Activated CD4-positive, alpha-beta T cell treated with anti-CD3 and anti-CD28 coated beads for 24 hours (primary cell): ENCODE measurements around the gene SSC4D.
"Not testable (repeated sequence)": the region's sequence is repeated elsewhere in the genome, so short reads cannot be mapped to it uniquely, and the experiment has no call there.

ENCODE experiments used
- DNase-seq, 2 donors: peaks; one replicate each; pipeline ENCODE4 v3.0.0-alpha.2; 2020; ENCODE audit warnings: low read depth in 2 of 2

SSC4D gene

GRCh38 chr7:76383089-76383944 lies 26.2 kb downstream of the SSC4D start:
- DNase-seq = no peak

DNA sequence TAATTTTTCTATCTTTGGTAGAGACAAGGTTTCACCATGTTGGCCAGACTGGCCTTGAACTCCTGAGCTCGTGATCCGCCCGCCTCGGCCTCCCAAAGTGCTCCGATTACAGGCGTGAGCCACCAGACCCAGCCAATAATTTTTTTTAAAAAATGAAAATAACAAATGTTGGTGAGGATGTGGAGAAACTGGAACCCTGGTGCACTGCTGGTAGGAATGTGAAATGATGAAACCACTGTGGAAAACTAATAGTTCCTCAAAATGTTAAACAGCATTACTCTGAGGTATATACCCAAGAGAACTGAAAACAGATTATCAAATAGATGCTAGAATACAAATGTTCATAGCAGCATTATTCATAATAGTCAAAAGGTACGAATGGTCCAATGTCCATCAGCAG lies 27.7 kb downstream of the SSC4D start:
- no peak for DNase-seq

DNA sequence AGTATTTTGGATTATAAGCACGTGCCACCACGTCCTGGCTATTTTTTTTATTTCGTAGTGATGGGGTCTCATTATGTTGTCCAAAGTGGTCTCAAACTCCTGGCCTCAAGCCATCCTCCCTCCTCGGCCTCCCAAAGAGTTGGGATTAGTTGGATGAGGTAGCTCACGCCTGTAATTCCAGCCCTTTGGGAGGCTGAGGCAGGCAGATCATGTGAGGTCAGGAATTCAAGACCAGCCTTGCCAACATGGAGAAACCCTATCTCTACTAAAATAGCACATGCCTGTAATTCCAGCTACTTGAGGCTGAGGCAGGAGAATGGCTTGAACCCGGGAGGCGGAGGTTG lies 28.9 kb downstream of the SSC4D start:
- DNase-seq = no peak

DNA sequence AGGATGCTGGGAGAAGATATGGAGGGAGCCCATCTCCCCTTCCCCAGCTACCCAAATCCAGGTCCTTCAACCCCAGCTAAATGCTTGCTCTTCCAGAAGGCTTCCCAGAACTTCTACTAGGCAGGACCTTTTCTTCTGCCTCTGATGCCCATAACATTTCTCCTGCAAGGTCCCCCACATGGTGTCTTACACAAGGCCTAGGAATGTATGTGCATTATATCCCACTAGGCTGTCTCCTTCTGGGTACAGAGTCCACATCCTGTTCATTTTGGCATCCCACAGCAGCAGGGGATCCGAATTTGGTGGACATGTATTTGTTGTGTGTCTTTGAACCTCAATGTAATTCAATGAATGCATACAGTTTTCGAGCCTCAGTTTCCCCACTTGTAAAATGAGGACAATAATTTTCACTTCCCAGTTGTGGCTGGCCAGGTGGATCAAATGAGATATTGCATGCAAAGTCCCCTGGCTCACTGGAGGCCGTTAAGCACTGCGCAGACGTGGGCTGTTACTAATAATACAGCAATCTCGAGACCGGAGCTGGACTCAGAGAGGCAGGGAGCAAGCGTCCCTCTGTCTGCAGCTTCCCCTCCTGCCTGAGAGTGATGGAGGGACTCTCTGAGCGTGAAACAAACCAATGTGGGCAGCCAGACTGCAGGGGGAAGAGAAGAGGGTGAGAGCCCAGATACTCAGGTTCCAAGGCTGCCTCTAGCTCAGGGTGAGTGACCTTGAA lies 32.1 kb downstream of the SSC4D start:
- no peak for DNase-seq

GRCh38 chr7:76375251-76375650 lies 34.2 kb downstream of the SSC4D start:
- no peak for DNase-seq

DNA sequence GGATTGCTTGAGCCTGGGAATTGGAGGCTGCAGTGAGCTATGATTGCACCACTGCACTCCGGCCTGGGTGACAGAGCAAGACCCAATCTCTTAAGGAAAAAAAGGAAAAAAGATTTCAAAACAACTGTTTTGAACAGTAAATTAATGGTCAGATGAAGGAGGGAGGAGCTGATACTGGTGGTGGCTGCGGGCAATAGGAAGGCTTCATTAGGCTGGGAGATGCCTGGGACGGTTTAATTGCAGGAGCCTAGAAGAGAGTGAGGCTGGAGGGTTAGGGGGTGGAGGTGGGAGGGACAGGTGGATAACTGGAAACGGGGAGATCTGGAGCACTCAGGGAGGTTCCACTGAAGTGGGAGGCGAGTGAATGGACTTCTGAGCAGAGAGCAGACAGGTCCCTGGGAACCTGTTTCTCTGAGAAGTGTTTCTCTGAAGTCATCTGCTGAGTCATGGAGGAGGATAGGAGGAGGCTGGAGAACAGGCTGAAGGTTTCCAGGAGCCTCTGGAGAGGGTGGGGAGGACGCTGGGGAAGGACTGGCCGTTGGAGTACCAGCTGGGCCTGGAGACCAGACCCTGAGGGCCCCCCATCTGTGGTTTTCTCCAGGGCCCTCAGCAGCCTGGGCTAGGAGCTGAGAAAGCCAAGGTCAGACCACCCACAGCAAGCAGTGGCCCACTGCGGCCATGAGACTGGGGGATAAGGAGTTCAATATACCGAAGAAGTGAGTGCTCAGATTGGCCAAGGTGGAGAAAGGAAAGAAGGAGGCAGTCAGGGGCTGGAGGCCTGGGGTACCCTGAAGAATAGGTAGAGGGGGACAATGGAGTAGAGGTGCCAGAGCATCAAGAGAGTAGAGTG lies 36.3 kb downstream of the SSC4D start:
- DNase-seq = no peak

DNA sequence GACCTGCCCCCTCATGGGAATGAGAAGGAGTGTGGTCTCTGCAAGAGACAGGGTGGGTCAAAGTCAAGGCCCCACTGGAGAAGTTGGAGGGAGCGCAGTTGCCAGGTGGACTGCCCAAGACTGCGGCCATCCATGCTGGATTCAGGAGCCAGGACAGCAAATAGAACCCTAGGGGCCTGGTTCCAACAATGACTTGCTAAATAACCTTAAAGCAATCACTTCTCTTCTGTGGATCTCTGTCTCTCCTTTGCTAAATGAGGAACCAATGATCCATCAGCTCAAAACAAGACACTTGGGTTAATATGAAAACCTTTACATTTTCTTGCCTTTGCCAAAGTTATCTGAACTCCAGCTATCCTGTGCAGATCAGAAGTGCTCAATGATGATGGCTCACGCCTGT lies 38.1 kb downstream of the SSC4D start:
- DNase-seq = no peak

DNA sequence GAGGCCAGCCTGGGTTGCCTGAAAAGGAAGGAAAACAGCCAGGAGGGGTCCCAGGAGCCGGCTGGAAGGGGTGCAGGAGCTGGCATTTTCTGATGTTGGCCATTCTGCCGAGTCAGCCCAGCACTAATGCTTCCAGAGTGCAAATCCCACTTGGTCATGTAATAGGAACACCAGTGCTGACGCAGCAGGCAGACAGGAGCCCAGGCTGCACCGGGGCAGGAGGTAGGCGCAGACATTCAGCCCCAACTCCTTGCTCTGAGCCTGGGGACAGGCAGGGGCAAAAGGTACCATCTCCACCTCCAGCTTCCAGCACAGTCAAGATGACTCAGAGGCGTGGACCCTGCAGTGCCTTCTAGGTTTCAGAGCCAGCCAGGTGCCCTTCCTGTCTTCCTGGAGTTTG lies 40.5 kb downstream of the SSC4D start:
- DNase-seq = no peak

DNA sequence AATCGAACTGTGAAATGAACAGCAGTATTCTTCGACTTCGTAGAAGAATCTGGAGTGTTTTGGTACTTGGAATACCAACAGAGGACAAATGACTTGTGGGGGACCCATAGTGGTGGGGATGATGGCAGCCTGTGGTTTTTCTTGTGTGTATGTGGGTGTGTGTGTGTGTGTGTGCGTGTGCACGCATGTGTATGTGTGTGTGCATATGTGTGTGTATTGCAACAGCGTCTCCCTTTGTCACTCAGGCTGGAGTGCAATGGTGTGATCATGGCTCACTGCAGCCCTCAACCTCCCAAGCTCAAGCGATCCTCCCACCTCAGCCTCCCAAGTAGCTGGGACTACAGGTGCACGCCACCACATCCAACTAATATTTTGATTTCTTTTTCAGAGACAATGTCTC lies 41.3 kb downstream of the SSC4D start:
- DNase-seq = no peak

- no peak for DNase-seq
Measured at GRCh38 chr7:76364198-76364584, 45.3 kb downstream of the SSC4D start.

GRCh38 chr7:76363754-76364153 lies 45.7 kb downstream of the SSC4D start:
- not testable (repeated sequence) for DNase-seq

DNA sequence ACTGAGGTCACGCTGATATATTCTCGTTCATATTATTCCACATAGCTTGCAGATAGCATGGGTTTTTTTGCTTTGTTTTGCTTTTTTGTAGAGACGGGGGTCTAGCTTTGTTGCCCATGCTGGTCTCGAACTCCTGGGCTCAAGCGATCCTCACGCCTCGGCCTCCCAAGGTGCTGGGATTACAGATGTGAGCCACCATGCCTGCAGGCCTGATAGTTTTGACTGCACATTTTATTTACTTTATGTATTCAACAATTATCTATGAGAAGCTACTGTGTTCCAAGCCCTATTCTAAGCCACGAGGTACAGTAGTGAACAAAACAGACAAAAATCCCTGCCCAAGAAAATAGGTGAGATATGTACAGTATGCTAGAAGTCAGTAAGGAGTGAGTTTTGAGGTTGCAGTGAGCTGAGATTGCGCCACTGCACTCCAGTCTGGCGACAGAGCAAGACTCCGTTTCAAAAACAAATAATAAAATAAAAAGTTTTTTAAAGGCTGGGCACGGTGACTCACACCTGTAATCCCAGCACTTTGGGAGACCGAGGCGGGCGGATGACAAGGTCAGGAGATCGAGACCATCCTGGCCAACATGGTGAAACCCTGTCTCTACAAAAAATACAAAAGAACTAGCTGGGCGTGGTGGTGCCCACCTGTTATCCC lies 49.4 kb downstream of the SSC4D start:
- DNase-seq = no peak

- DNase-seq = peak; percentile 85 to 90
Measured at GRCh38 chr7:76359111-76359977, 50.2 kb downstream of the SSC4D start.

GRCh38 chr7:76358481-76359110 lies 50.9 kb downstream of the SSC4D start, which contains the start of gene YWHAG:
YWHAG (minus strand) TSS chr7:76358991; CDS start chr7:76358808, 183 bp downstream.
- DNase-seq = peak; percentile 80 to 84

GRCh38 chr7:76358011-76358480 lies 51.5 kb downstream of the SSC4D start:
- peak; percentile 31 to 40 for DNase-seq

GRCh38 chr7:76357475-76358010 lies 52.0 kb downstream of the SSC4D start:
- no peak for DNase-seq

DNA sequence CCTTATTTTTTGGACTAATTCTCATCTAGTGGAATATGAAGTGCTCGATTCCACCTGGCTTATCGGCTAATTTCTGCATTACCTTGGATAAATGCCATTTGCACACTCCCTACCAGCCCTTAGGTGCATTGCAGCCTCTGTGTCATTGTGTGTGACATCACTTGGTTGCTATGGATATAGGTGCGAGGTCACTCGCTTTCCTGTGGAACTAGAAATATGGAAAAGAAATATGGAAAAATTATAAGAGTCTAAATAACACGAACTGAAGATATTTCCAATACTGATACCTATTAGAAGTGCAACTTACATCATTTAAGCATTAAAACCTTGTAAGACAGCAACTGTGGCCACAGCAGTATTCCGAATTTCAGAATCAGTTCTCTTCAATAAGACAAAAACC lies 52.7 kb downstream of the SSC4D start:
- no peak for DNase-seq

DNA sequence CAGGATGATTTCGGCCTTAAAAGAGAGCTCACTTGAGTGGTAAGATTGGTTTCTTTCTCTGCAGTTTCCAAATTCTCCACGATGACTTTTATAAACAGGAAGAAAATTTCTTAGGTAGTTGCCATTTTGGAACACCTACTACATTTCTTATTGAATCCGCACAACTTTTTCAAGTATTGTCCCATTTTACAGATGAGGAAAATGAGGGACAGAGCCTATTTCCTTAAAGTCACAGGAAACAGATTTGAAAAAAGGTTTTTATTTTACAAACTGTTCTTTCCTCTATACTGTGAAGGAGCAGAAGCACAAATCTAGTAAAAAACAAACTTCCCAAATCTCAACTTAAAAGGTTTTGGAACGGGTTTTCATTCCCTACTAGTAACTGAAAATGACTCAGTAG lies 53.4 kb downstream of the SSC4D start:
- DNase-seq = no peak

- DNase-seq = no peak
Measured at GRCh38 chr7:76354981-76355730, 54.3 kb downstream of the SSC4D start.
